ENCODE data around the gene AKR1E2.
"Not testable (repeated sequence)": the region's sequence is repeated elsewhere in the genome, so short reads cannot be mapped to it uniquely, and the experiment has no call there.

The AKR1E2 gene

DNA sequence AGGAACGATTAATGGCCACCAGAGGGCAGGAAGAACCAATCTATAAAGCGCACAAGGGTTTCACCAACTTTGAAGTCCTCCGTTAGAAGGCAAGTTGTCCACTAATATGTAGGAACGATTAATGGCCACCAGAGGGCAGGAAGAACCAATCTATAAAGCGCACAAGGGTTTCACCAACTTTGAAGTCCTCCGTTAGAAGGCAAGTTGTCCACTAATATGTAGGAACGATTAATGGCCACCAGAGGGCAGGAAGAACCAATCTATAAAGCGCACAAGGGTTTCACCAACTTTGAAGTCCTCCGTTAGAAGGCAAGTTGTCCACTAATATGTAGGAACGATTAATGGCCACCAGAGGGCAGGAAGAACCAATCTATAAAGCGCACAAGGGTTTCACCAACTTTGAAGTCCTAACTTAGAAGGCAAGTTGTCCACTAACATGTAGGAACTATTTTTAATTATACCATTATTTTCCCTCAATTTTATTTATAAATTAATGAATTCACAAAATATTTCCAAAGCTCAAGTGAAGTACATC is 10.3 kb upstream of the AKR1E2 start:
- not testable (repeated sequence) for DNase-seq

DNA sequence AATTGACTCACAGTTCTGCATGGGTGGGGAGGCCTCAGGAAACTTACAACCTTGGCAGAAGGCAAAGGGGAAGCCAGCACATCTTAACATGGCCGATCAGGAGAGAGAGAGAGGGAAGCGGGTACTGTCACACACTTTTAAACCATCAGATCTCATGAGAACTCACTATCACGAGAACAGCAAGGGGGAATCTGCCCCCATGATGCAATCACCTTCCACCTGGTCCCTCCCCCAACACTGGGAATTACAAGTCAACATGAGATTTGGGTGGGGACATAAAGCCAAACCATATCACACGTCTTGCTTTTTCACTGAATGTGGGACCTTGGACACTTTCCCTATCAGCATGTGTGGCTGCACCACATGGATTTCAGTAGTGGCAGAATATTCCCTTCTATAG is 9.0 kb upstream of the AKR1E2 start:
- no peak for DNase-seq

GRCh38 chr10:4819067-4819466 is 6.9 kb upstream of the AKR1E2 start:
- DNase-seq: no peak

DNA sequence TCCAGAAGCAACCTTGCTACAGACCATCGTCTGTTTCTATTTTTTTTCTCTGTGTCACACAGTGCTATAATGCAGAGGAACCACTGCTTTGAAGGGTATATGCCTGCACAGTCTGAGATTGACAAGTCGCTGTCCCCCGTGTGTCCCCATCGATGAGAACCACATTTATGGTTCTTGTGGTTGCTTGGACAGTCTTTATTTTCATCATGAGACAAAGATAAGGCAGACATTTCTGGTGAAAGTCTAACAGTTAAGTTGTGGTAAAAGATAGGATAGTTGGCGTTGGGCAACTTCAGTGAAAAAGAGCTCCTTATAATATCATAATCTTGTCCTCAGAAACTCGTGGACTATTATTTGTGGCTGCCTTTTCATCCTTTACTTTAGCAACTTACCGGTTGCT is 6.3 kb upstream of the AKR1E2 start:
- DNase-seq: no peak

GRCh38 chr10:4820804-4821401 is 5.1 kb upstream of the AKR1E2 start:
- DNase-seq: no peak

DNA sequence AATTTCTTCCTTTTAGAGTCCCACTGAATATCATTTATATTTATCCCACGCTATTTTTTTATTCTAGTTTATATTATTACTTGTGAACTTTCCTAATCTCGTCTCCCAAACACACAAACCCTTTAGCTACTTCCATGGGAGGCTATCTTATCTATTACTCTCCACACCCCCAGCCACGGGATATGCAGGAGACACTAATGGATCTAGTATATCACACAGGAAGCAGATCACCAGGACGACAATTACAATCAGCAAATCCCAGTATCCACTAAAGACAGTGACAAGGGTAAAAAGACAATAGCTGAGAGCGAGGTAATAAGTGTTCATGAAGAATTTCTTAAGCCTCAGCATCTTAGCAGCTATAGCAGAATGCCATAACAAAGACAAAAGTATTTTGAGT is 3.8 kb upstream of the AKR1E2 start:
- DNase-seq: no peak

DNA sequence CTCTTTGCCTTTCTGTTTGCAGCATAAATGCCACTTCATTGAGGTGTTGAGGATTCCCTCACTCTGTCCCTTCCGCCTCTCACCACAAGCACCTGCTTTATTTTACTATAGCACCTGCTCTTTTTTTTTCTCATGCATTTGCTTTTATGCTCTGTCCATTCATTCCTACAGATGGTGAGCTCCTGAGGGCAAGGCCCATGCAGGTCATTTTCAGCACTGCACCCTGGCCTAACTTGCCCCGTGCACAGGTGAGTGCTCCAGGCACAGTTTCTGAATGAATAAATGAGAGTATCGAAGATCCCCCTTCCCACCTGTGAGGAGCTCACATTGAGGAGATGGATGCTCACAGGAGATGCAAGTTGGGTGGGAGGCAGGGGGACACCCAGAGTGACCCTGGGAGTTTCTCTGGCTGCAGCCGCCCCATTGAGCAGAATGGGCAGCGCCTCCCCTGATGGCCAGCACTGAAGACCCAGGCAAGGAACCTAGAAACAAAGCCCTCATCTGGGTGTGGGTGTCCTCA is 1.2 kb upstream of the AKR1E2 start:
- DNase-seq: no peak

GRCh38 chr10:4825456-4825867 is 545 bp upstream of the AKR1E2 start:
- DNase-seq: no peak

- no peak for DNase-seq
Measured at GRCh38 chr10:4826792-4827324, 851 bp downstream of the AKR1E2 start.

DNA sequence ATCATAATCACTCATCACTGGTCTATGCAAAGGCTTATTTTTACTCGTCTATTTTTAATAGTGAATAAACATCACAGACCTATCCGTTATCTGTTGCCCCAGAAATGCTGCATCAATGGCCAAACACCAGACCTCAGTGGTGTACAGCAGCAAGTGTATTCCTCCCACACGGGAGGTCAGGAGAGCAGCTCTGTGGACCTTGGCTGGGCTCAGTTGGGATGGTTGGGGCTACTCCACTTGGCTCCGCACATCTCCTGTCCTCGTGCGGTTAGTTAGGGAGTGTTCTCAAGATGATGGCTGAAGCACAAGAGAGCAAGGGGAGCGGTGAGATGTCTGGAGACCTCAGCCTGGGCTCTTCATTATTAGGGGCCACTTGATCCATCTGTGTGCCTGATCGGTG is 2.0 kb downstream of the AKR1E2 start:
- DNase-seq: no peak

GRCh38 chr10:4830551-4830950 is 4.5 kb downstream of the AKR1E2 start:
- no peak for DNase-seq

- no peak for DNase-seq
Measured at GRCh38 chr10:4831091-4831490, 5.1 kb downstream of the AKR1E2 start.

- DNase-seq: no peak
Measured at GRCh38 chr10:4833286-4833685, 7.3 kb downstream of the AKR1E2 start.

DNA sequence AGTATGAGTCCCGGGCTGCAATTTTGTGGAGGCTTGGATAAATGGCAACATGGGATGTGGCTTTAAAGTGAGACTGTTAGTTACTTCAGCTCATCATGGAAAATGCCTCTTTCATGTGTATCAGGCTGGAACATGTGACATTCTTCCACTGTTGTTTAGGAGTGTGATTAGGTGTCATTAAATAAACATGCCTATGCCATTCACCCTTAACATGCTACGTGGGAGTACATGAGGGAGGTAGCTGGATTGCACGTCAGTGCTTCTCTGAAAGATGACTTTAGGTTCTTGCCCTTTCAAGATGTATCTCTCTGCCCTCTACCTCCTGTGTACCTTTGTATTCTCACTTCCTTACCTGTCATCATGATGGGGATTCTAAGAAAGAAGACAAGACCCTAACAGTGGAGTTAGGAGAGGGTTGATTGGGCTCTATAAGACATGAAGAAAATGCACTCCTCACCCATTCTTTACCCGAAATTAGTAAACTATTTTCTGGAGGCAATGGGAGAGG is 8.9 kb downstream of the AKR1E2 start:
- DNase-seq: no peak

GRCh38 chr10:4835494-4835918 is 9.5 kb downstream of the AKR1E2 start:
- no peak for DNase-seq

- DNase-seq: no peak
Measured at GRCh38 chr10:4836416-4836969, 10.5 kb downstream of the AKR1E2 start.

DNA sequence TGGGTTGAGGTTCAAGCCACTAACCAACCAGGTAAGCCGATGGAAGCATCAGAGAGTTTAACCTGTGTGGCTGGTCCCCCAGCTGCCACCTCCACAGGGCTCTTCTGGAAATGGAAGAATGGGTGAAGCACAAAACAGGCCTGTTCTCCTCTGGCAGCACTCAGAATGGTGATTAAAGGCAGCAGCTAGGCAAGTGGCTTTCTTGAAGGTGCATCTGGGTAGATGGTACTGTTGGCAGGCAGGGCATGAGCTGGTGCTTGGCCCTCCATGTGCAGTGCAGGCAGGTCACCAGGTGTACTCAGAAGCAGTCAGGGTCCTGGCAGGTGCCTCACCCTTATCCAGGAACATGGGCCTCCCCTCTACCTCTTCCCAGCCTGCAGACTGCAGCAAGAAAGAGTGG is 11.5 kb downstream of the AKR1E2 start:
- no peak for DNase-seq

DNA sequence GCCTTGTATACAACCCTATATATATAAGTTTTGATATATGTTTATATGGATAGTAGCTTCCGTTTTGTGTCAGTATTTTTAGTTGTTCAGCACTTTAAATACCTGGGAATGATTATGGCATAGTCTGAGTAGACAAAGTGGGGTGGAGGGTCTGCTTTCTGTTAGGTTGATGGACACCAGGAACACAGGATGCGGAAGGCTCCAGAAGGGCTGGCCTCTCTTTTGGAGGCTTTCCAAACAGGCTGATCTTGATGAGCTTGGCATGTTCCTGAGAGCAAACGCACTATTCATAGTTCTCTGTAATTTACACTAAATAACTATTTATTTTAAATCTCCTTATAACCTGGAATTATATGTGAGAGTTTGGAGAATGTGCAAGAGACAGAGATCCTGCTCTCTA is 12.7 kb downstream of the AKR1E2 start:
- DNase-seq: no peak

DNA sequence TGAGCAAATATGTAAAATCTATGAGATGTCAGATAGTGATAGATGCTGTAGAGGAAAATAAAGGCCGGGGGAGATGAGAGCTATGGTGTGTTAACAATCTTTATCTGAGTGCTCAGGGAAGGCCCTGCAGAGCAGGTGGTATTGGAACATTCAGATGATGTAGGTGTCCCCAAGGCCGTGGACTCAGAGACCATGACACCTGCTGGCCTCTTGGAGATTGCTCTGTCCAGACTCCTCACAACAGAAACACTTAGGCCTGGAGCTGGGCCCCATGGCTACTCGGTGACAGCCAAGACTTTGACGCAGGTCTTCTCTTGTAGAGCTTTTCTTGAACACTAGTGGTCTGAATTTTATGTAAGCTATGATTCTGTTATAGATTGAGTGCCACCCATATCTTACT is 13.3 kb downstream of the AKR1E2 start:
- DNase-seq: no peak

DNA sequence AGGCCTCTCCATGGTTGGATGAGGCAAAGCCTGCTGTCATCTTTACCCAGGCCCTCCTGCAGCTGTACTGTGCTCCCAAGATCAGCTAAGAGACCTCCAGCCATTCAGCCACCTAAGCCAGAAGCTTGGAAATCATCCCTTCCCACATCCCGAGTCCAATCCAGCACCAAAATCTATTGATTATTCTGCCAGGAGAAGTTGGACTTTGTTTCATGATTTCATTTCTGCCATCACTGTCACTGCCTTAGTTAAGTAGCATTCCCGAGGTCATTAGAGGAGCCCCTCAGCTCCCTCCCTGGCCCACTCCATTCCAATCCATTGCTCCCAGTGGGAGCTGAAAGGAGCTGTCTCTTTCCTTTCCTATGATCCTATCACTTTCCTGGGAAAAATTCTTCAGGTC is 14.1 kb downstream of the AKR1E2 start:
- DNase-seq: no peak

GRCh38 chr10:4843525-4844180 is 17.6 kb downstream of the AKR1E2 start:
- no peak for DNase-seq

GRCh38 chr10:4844864-4845263 is 18.9 kb downstream of the AKR1E2 start:
- no peak for DNase-seq

DNA sequence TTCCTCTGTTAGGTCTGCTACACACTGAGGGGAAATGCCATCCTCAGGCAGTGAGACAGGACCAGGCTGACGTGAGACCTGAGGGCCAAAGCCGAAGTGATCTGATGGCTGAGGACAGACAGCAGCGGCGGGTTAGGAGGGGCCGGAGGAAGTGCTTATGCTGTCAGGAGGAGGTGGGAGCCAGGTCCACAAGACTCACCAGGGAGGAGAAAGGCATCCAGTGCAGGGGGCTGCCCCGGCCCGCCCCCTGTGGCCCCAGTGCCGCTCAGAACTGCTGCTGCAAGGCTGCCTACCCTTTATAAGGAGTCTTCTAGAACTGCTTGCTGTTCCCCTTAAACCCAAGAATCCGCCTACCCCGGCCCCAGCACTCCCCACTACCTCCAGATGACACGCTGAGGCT is 19.8 kb downstream of the AKR1E2 start:
- DNase-seq: no peak

GRCh38 chr10:4846775-4847174 is 20.8 kb downstream of the AKR1E2 start:
- no peak for DNase-seq
